UCSD-AML1 (cell line): ENCODE data around the gene ANAPC16.
A peak's percentile ranks its signal among the peaks of the same experiment; 100 is the strongest.
"Not testable (repeated sequence)": the region's sequence is repeated elsewhere in the genome, so short reads cannot be mapped to it uniquely, and the experiment has no call there.

Source experiments
- DNase-seq: peaks from one replicate; lab custom pipeline; 2025; ENCODE audit not compliant: unreplicated experiment; lab: John Stamatoyannopoulos, UW

The ANAPC16 gene

GRCh38 chr10:72215611-72216549 is at the start of gene ANAPC16, which contains the start of gene ASCC1:
ANAPC16 (plus strand) TSS chr10:72216012; CDS start chr10:72223915, 7,903 bp downstream.
ASCC1 (minus strand) TSS chr10:72216276; CDS start chr10:72213298, 2,978 bp downstream.
- DNase-seq: peak; percentile 96

- no peak for DNase-seq
Observed at GRCh38 chr10:72167118-72167517, 48.7 kb upstream of the ANAPC16 start.

GRCh38 chr10:72170263-72170662 is 45.5 kb upstream of the ANAPC16 start:
- no peak for DNase-seq

GRCh38 chr10:72170733-72171132 is 45.1 kb upstream of the ANAPC16 start:
- no peak for DNase-seq

- DNase-seq: no peak
Observed at GRCh38 chr10:72171175-72171630, 44.6 kb upstream of the ANAPC16 start.

GRCh38 chr10:72173262-72173618 is 42.6 kb upstream of the ANAPC16 start:
- DNase-seq: no peak

- no peak for DNase-seq
Observed at GRCh38 chr10:72173619-72174296, 42.1 kb upstream of the ANAPC16 start.

GRCh38 chr10:72174297-72174662 is 41.5 kb upstream of the ANAPC16 start:
- DNase-seq: no peak

- DNase-seq: no peak
Observed at GRCh38 chr10:72175149-72175548, 40.7 kb upstream of the ANAPC16 start.

GRCh38 chr10:72176701-72177100 is 39.1 kb upstream of the ANAPC16 start:
- DNase-seq: no peak

GRCh38 chr10:72177454-72177853 is 38.4 kb upstream of the ANAPC16 start:
- DNase-seq: no peak

- no peak for DNase-seq
Observed at GRCh38 chr10:72184156-72184555, 31.7 kb upstream of the ANAPC16 start.

- no peak for DNase-seq
Observed at GRCh38 chr10:72186258-72186981, 29.4 kb upstream of the ANAPC16 start.

- DNase-seq: no peak
Observed at GRCh38 chr10:72186982-72187330, 28.9 kb upstream of the ANAPC16 start.

GRCh38 chr10:72194949-72195348 is 20.9 kb upstream of the ANAPC16 start:
- DNase-seq: no peak

GRCh38 chr10:72200883-72201282 is 14.9 kb upstream of the ANAPC16 start:
- DNase-seq: no peak

- no peak for DNase-seq
Observed at GRCh38 chr10:72201293-72201692, 14.5 kb upstream of the ANAPC16 start.

GRCh38 chr10:72204296-72204695 is 11.5 kb upstream of the ANAPC16 start:
- no peak for DNase-seq

GRCh38 chr10:72204724-72205123 is 11.1 kb upstream of the ANAPC16 start:
- DNase-seq: no peak

GRCh38 chr10:72206511-72207229 is 9.1 kb upstream of the ANAPC16 start:
- DNase-seq: no peak

GRCh38 chr10:72208526-72208925 is 7.3 kb upstream of the ANAPC16 start:
- DNase-seq: not testable (repeated sequence)
